Erythroblast (primary cell): Measurements from ENCODE around the gene AP2A2.

Experiments used
- GATA1 ChIP-seq: IDR thresholded peaks from 2 replicates; pipeline ENCODE4 v1.6.1; 2011; ENCODE audit warnings: low read depth, mild to moderate bottlenecking, control low read depth, low read length, moderate library complexity
- POLR2A ChIP-seq: IDR thresholded peaks from 2 replicates; pipeline ENCODE4 v1.6.1; 2011; ENCODE audit warnings: mild to moderate bottlenecking, low read length

DNA sequence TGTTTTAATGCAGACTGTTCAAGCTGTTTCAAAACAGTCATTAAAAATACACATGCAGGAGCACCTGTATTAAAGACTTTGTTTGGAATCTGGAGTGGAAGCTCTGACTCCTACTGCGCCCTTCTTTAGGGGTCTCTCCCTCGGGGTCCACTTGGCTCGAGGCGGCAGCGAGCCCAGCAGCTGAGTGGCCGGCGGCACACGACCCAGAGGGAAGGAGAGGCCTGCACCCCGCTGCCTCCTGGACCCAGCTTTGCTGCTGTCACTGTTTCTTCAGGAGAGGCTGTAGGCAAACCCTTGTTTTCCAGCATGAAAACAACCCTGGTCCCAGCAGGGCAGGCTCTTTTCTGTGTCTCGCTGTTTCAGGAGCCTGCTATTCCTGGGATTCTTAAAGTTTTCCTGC is 81.6 kb downstream of the AP2A2 start:
- no peak for TF ChIP-seq POLR2A
- TF ChIP-seq GATA1 = no peak
